HepG2 (cell line): ENCODE results near the gene APOBEC3B. TPM values are rescaled to one million over a fixed set of nuclear protein-coding genes. Genes with fewer than 3 reads are reported as not detected.

Experiments
- ATAC-seq: fragments of 200-7000 bp; cut with Tn5 transposase; 3 replicates; pipeline ENCODE4 v1.9.1; 2020; ENCODE audit warnings: mild to moderate bottlenecking, moderate library complexity
- BruUV-seq: library from RNA; stranded (reverse); fragments of 400-500 nt; replicated peaks from 2 replicates; lab custom pipeline; 2021; lab: Mats Ljungman, UMichigan
- CTCF ChIA-PET: fragments of 300-600 bp; formaldehyde crosslinking; extraction: SDS; loops from one replicate; lab custom pipeline; 2021; ENCODE audit warnings: low total read pairs, inconsistent platforms, low intra/inter-chr PET ratio; lab: Yijun Ruan, JAX
- POLR2A ChIA-PET: fragments of 350-600 bp; sonication (Branson Sonifier 250); formaldehyde crosslinking; loops from one replicate; lab custom pipeline; 2020; ENCODE audit warnings: antibody characterized with exemption, inconsistent platforms; lab: Yijun Ruan, JAX
- DNase-seq: peaks from one replicate; pipeline ENCODE4 v3.0.0-alpha.2; 2015; ENCODE audit warnings: low spot score
- FAIRE-seq: peaks from 3 replicates; lab custom pipeline; 2011; peaks lifted over from hg19 to GRCh38; lab: Jason Lieb, UNC
- H2AFZ ChIP-seq: one replicate; pipeline ENCODE4 v1.6.1; 2011; ENCODE audit warnings: low read length, inconsistent platforms
- H3K27ac ChIP-seq: fragments of 300-600 bp; 3 replicates; pipeline ENCODE4 v1.8.0; 2011; ENCODE audit warnings: mixed run types, mild to moderate bottlenecking, mixed read lengths, low read length, inconsistent platforms; ENCODE audit not compliant: insufficient read depth; ENCODE audit errors: extremely low read length
- H3K27me3 ChIP-seq, 2 experiments: fragments of 200-600 bp in 1 of 2; 2 replicates in 1 of 2; 3 replicates in 1 of 2; pipeline versions ENCODE4 v1.6.0 to v1.8.0; 2011; ENCODE audit warnings: low read length in 2 of 2, mild to moderate bottlenecking in 2 of 2, moderate library complexity in 2 of 2, inconsistent platforms in 1 of 2; ENCODE audit not compliant: insufficient read depth in 2 of 2, control insufficient read depth in 1 of 2
- H3K36me3 ChIP-seq, 2 experiments: fragments of 200-600 bp in 1 of 2; replicated peaks in 1 of 2; 2 replicates in 1 of 2; 3 replicates in 1 of 2; pipeline versions ENCODE4 v1.5.1 to v1.8.0; 2011; ENCODE audit warnings: low read length in 2 of 2, inconsistent platforms in 1 of 2; ENCODE audit not compliant: insufficient read depth in 2 of 2, control insufficient read depth in 1 of 2
- H3K4me1 ChIP-seq: 2 replicates; pipeline ENCODE4 v1.5.1; 2012; ENCODE audit warnings: low read length, inconsistent platforms; ENCODE audit not compliant: insufficient read depth
- H3K4me2 ChIP-seq: 2 replicates; pipeline ENCODE4 v1.6.0; 2011; ENCODE audit warnings: low read depth, low read length, inconsistent platforms
- H3K4me3 ChIP-seq, 3 experiments: fragments of 200-600 bp in 1 of 3; sonication (generic), shearing (Covaris generic) in 1 of 3; replicated peaks in 1 of 3; 2 replicates each; pipeline ENCODE4 v1.5.1; 2011 to 2016; ENCODE audit warnings: low read length in 3 of 3, inconsistent platforms in 2 of 3, low read depth in 2 of 3, mild to moderate bottlenecking in 2 of 3, control low read depth in 1 of 3, mixed read lengths in 1 of 3; ENCODE audit not compliant: insufficient read depth in 1 of 3
- H3K79me2 ChIP-seq: one replicate; pipeline ENCODE4 v1.6.1; 2011; ENCODE audit warnings: low read length, inconsistent platforms; ENCODE audit not compliant: insufficient read depth
- H3K9ac ChIP-seq: 2 replicates; pipeline ENCODE4 v1.6.0; 2011; ENCODE audit warnings: mild to moderate bottlenecking, low read depth, low read length, inconsistent platforms; ENCODE audit not compliant: insufficient read depth
- H3K9me3 ChIP-seq: 2 replicates; pipeline ENCODE4 v1.5.1; 2012; ENCODE audit warnings: mild to moderate bottlenecking, low read length
- H4K20me1 ChIP-seq: 2 replicates; pipeline ENCODE4 v1.6.0; 2011; ENCODE audit warnings: inconsistent platforms, mild to moderate bottlenecking, low read length, moderate library complexity; ENCODE audit not compliant: insufficient read depth
- BRCA1 ChIP-seq: sonication (generic); formaldehyde crosslinking; IDR thresholded peaks from 2 replicates; pipeline ENCODE4 v1.4.0; 2020; ENCODE audit warnings: missing genetic modification reagents
- DMAP1 ChIP-seq: IDR thresholded peaks from 2 replicates; pipeline ENCODE4 v1.6.1; 2016
- ELF4 ChIP-seq: sonication (generic); formaldehyde crosslinking; IDR thresholded peaks from 2 replicates; pipeline ENCODE4 v1.5.0; 2020; ENCODE audit warnings: missing genetic modification reagents, mild to moderate bottlenecking, moderate library complexity, borderline replicate concordance
- GABPA ChIP-seq, 2 experiments: IDR thresholded peaks; 2 replicates each; pipeline ENCODE4 v1.6.1; 2011 to 2016; ENCODE audit warnings: low read depth in 2 of 2, low read length in 1 of 2, missing biosample characterization in 1 of 2, missing genetic modification characterization in 1 of 2
- HDAC1 ChIP-seq: sonication (generic); formaldehyde crosslinking; IDR thresholded peaks from 2 replicates; pipeline ENCODE4 v1.5.1; 2020; ENCODE audit warnings: mild to moderate bottlenecking, missing genetic modification reagents
- JUNB ChIP-seq: sonication (generic); formaldehyde crosslinking; IDR thresholded peaks from 2 replicates; pipeline ENCODE4 v1.8.0; 2022; ENCODE audit warnings: missing genetic modification reagents, mild to moderate bottlenecking, borderline replicate concordance
- KAT2B ChIP-seq: fragments of 150-350 bp; IDR thresholded peaks from 2 replicates; pipeline ENCODE4 v1.6.1; 2014; ENCODE audit warnings: low read depth, low read length, borderline replicate concordance
- RFX5 ChIP-seq: IDR thresholded peaks from 2 replicates; pipeline ENCODE4 v1.6.1; 2011; ENCODE audit warnings: low read depth, low read length, improper control_type of control experiment
- SIX4 ChIP-seq: sonication (generic); formaldehyde crosslinking; IDR thresholded peaks from 2 replicates; pipeline ENCODE4 v1.4.0; 2020; ENCODE audit warnings: missing genetic modification reagents
- SP4 ChIP-seq: sonication (generic); formaldehyde crosslinking; IDR thresholded peaks from 2 replicates; pipeline ENCODE4 v1.8.1; 2023; ENCODE audit warnings: mild to moderate bottlenecking, missing genetic modification reagents
- XRCC5 ChIP-seq: fragments of 200-400 bp; formaldehyde crosslinking; optimal IDR thresholded peaks from 2 replicates; pipeline ENCODE3; 2017; ENCODE audit warnings: mild to moderate bottlenecking, low read length
- ZNF34 ChIP-seq: sonication (generic); formaldehyde crosslinking; IDR thresholded peaks from 2 replicates; pipeline ENCODE4 v1.4.0; 2020; ENCODE audit warnings: mild to moderate bottlenecking, missing genetic modification reagents, borderline replicate concordance
- ZNF652 ChIP-seq: IDR thresholded peaks from 2 replicates; pipeline ENCODE4 v1.6.1; 2016; ENCODE audit warnings: low read depth, borderline replicate concordance
- ZNF724P ChIP-seq: sonication (generic); formaldehyde crosslinking; IDR thresholded peaks from 2 replicates; pipeline ENCODE4 v1.8.0; 2022; ENCODE audit warnings: missing genetic modification reagents, borderline replicate concordance
- ZNF776 ChIP-seq: sonication (generic); formaldehyde crosslinking; IDR thresholded peaks from 2 replicates; pipeline ENCODE4 v1.4.0; 2020; ENCODE audit warnings: mild to moderate bottlenecking, missing genetic modification reagents
- ZNF879 ChIP-seq: sonication (generic); formaldehyde crosslinking; IDR thresholded peaks from 2 replicates; pipeline ENCODE4 v1.8.1; 2023; ENCODE audit warnings: missing genetic modification reagents
- WGBS: methylation state at CpG from one replicate; pipeline ENCODE4 v1.1.6; 2017; ENCODE audit warnings: low lambda C conversion rate; 5-methylcytosine and 5-hydroxymethylcytosine counted together
- in situ Hi-C: cut with HindIII; loops from 2 replicates; pipeline ENCODE4 v1.10.0; 2017; ENCODE audit warnings: low pct_unique_long_range_greater_than_20kb; ENCODE audit not compliant: extremely low pct_ligation_motif_present
- intact Hi-C: fragments of 100-400 bp; cut with micrococcal nuclease; formaldehyde crosslinking; loops from one replicate; pipeline ENCODE4 v1.10.0; 2022; ENCODE audit not compliant: unreplicated experiment
- polyA plus RNA-seq, 8 experiments: library from polyadenylated mRNA; depleted of rRNA in 3 of 8; stranded (reverse) in 7 of 8; unstranded in 1 of 8; fragments of >200 nt; fragmentation: Illumina TruSeq in 4 of 8; extraction: Trizol in 4 of 8; gene quantifications; 2 replicates each; pipeline versions ENCODE4 v1.2.1 to v1.2.3, GENCODE V29; 2011 to 2016; ENCODE audit warnings: low read depth in 4 of 8, missing spikeins in 1 of 8, mixed read lengths in 1 of 8; ENCODE audit not compliant: insufficient read depth in 1 of 8
- total RNA-seq, 5 experiments: library from RNA; depleted of rRNA; stranded (reverse); fragments of >200 nt; fragmentation: Illumina TruSeq; extraction: Trizol; gene quantifications; 2 replicates each; pipeline ENCODE4 v1.2.3, GENCODE V29; 2016; ENCODE audit warnings: low read depth in 1 of 5
- TF ChIP-seq, protein P1 (sequence below): IDR thresholded peaks from 2 replicates; pipeline ENCODE4 v1.6.1; 2016; ENCODE audit warnings: missing compliant biosample characterization, missing genetic modification reagents, borderline replicate concordance
- TF ChIP-seq, protein P2 (sequence below): sonication (generic); formaldehyde crosslinking; IDR thresholded peaks from 2 replicates; pipeline ENCODE4 v1.8.1; 2023; ENCODE audit warnings: missing genetic modification reagents, mild to moderate bottlenecking, borderline replicate concordance

Gene APOBEC3B
- total and polyA plus RNA-seq, 2 of the 13 experiments (the other 11 are each of a cell fraction or from before 2014, with no cell fraction given) = 6.7 to 8.8 TPM

DNA sequence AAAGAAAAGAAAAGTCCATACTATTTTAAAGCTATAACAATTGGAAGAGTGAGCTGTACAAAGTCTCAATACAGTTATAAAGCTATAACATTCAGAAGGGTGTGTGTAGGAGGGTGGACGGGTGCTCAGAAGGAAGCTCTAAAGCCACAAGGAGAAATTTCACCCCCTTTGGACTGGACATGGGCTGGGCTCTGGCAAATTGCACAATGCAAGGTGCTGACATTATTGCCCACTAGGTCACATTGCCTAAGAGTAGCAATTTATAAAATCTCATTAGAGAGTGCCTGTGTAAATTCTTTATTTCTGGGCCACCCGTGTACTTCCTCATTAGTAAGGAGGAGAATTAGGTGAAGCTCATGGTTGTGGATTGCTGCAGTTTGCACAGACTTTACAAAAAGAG, 30.4 kb upstream of the APOBEC3B start:
- no peak for FAIRE-seq
- Histone ChIP-seq H4K20me1 (no peaks in the 10 kb centered on the region), H3K36me3 (no peaks in the 10 kb centered on the region), H3K27me3 (peaks cover 1 to 48% of the 10 kb centered on the region in 2 experiments), H3K9ac (no peak overlapping the region), H3K9me3 (no peaks in the 10 kb centered on the region), H3K27ac (no peak overlapping the region), H3K4me3 (no peak overlapping the region), H3K4me1 (peaks cover 18% of the 10 kb centered on the region), H2AFZ (no peak overlapping the region)
- CTCF ChIA-PET = no interaction called here
- DNase-seq = no peak
- no peak for ATAC-seq
- intact Hi-C loops = no loop called here
- BruUV-seq = no TSS peak
- POLR2A ChIA-PET = no interaction called here
- WGBS = 0% methylated on average over 2 of the region's 2 CpGs
- no peak for TF ChIP-seq ELF4 (CRISPR knock-in tag)
- TF ChIP-seq SP4 (CRISPR knock-in tag) = no peak
- TF ChIP-seq SIX4 (CRISPR knock-in tag) = no peak
- TF ChIP-seq BRCA1 (CRISPR knock-in tag) = no peak
- TF ChIP-seq RFX5 = no peak
- no peak for TF ChIP-seq JUNB (CRISPR knock-in tag)
- TF ChIP-seq ZNF879 (CRISPR knock-in tag) = no peak
- TF ChIP-seq DMAP1 (CRISPR knock-in tag) = no peak
- TF ChIP-seq XRCC5 = no peak
- TF ChIP-seq KAT2B = no peak
- TF ChIP-seq, protein P1, sequence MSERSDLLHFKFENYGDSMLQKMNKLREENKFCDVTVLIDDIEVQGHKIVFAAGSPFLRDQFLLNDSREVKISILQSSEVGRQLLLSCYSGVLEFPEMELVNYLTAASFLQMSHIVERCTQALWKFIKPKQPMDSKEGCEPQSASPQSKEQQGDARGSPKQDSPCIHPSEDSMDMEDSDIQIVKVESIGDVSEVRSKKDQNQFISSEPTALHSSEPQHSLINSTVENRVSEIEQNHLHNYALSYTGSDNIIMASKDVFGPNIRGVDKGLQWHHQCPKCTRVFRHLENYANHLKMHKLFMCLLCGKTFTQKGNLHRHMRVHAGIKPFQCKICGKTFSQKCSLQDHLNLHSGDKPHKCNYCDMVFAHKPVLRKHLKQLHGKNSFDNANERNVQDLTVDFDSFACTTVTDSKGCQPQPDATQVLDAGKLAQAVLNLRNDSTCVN (CRISPR knock-in tag) = no peak
- no peak for TF ChIP-seq ZNF776 (CRISPR knock-in tag)
- no peak for TF ChIP-seq ZNF652 (CRISPR knock-in tag)
- TF ChIP-seq GABPA (IDR thresholded peaks at IDR 0.05; ENCODE audit: low read depth, low read length) = no peak
- no peak for TF ChIP-seq GABPA (CRISPR knock-in tag; IDR thresholded peaks at IDR 0.05; ENCODE audit: low read depth)
- no peak for TF ChIP-seq HDAC1 (CRISPR knock-in tag)
- TF ChIP-seq, protein P2, sequence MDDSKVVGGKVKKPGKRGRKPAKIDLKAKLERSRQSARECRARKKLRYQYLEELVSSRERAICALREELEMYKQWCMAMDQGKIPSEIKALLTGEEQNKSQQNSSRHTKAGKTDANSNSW = no peak
- no peak for TF ChIP-seq ZNF34 (CRISPR knock-in tag)
- TF ChIP-seq ZNF724P (CRISPR knock-in tag) = no peak
- TF ChIP-seq, all 625 proteins: peak for 0
- H3K79me2 ChIP-seq = no peaks in the 10 kb centered on the region
- no peak overlapping the region for H3K4me2 ChIP-seq
- in situ Hi-C loops = no loop called here
